ENCODE measurements around the gene NELFCD. TPM values are rescaled to one million over a fixed set of nuclear protein-coding genes. Genes with fewer than 3 reads are reported as not detected.

The NELFCD gene
- total RNA-seq, 4 donors from 2014 or later, result 96.6 to 129 (median 113) TPM

GRCh38 chr20:58990651-58991445 is 9.8 kb downstream of the NELFCD start:
- no peak for DNase-seq
- intact Hi-C loops (cut with DNase I), result no loop called here
- WGBS, 2 donors, result 94% methylated on average over 13 to 14 of the region's 14 CpGs
- H3K27ac ChIP-seq, result peak overlapping the region; percentile 45 to 87 (median 46)
- H3K27me3 ChIP-seq, result no peaks in the 10 kb centered on the region
- peaks cover 73 to 77% of the 10 kb centered on the region in 2 donors for H3K36me3 ChIP-seq
- H3K4me1 ChIP-seq, result peaks cover 40 to 48% of the 10 kb centered on the region in 2 donors
- no peaks in the 10 kb centered on the region for H3K9me3 ChIP-seq
- H3K4me3 ChIP-seq (replicated peaks in 1 of 3), result no peak overlapping the region
- TF ChIP-seq CTCF (IDR thresholded peaks at IDR 0.05), result no peak
- no peak for TF ChIP-seq POLR2A (IDR thresholded peaks at IDR 0.05)

DNA sequence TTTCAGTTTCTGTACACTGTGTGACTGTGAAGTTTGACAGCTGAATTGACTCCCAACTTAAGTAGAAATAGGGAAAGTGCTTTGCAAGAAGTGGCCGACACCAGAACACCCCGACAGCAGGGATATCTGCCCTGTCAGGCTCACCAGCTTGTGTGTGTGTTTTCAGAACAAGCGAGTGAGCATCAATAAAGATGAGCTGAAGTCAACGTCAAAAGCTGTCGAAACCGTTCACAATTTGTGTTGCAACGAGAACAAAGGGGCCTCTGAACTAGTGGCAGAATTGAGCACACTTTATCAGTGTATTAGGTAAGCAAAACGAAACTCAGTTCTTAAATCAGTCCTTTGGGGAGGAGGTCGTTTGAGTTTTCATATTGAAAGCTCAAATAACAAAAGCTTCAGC is 10.7 kb downstream of the NELFCD start:
- intact Hi-C loops (cut with DNase I), result no loop called here
- Histone ChIP-seq H3K36me3 (peaks cover 78 to 82% of the 10 kb centered on the region in 2 donors), H3K27ac (peak overlapping the region in 2 of 3 donors; percentile 26 to 87), H3K9me3 (no peaks in the 10 kb centered on the region), H3K4me1 (peaks cover 38 to 49% of the 10 kb centered on the region in 2 donors), H3K27me3 (no peaks in the 10 kb centered on the region), H3K4me3 (replicated peaks in 1 of 3) (no peak overlapping the region)
- WGBS, 2 donors, result 91 to 92% methylated on average over 9 of the region's 9 CpGs
- no peak for TF ChIP-seq POLR2A (IDR thresholded peaks at IDR 0.05)
- TF ChIP-seq CTCF (IDR thresholded peaks at IDR 0.05), result no peak
- DNase-seq, result no peak

DNA sequence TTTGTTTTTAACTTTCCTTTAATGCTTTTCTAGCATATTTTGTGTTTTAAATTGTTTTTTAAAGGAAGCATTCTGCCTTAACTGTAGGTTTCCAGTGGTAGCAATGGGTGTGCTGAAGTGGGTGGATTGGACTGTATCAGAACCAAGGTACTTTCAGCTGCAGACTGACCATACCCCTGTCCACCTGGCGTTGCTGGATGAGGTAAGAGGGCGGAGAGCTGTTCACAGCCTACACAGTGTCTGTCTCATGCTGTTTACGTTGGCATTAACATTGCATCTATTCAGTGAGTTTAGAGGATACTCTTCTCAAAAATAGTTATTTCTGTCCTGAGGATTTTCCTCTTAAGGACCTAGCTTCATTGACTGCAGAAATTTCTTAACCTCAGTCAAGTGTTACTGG is 11.9 kb downstream of the NELFCD start:
- Histone ChIP-seq H3K27ac (peak overlapping the region; percentile 30 to 64 (median 34)), H3K36me3 (peaks cover 80 to 82% of the 10 kb centered on the region in 2 donors), H3K9me3 (no peaks in the 10 kb centered on the region), H3K27me3 (no peaks in the 10 kb centered on the region), H3K4me3 (replicated peaks in 1 of 3) (no peak overlapping the region), H3K4me1 (peaks cover 30 to 38% of the 10 kb centered on the region in 2 donors)
- 73 to 85% methylated on average over 3 of the region's 3 CpGs for WGBS, 2 donors
- intact Hi-C loops (cut with DNase I), result no loop called here
- no peak for TF ChIP-seq POLR2A (IDR thresholded peaks at IDR 0.05)
- no peak for TF ChIP-seq CTCF (IDR thresholded peaks at IDR 0.05)
- DNase-seq, result peak in 1 of 2 donors; percentile 27

DNA sequence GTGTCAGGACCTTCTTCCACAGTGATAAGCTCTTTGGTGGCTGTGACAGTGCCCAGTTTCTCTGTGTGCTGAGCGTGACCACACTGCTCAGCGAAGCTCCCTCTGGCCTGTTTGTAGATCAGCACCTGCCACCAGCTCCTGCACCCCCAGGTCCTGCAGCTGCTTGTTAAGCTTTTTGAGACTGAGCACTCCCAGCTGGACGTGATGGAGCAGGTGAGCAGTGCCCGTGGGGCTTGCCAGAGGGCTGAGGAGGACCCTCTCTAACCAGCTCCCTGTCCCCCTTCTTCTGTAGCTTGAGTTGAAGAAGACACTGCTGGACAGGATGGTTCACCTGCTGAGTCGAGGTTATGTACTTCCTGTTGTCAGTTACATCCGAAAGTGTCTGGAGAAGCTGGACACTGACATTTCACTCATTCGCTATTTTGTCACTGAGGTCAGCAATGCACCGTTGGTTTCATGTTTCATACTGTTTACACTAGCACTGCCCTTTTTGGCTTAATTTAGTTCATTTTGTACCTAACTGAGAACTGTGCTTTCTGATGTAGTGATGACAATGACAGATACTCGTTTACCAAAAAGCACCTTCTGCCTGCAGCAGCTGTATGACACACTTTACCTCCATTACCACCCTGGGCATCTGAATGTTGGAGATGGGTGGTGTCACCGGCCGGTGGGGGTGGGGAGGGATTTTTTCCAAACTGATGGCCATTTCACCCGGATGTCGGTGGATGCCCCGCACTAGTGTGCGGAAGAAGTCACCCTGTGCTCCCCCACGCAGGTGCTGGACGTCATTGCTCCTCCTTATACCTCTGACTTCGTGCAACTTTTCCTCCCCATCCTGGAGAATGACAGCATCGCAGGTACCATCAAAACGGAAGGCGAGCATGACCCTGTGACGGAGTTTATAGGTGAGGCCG is 12.5 kb downstream of the NELFCD start:
- WGBS, 2 donors, result 85 to 89% methylated on average over 23 of the region's 23 CpGs
- Histone ChIP-seq H3K9me3 (no peaks in the 10 kb centered on the region), H3K27ac (peak overlapping the region in 2 of 3 donors; percentile 34 to 64), H3K4me3 (replicated peaks in 1 of 3) (no peak overlapping the region), H3K36me3 (peaks cover 76 to 79% of the 10 kb centered on the region in 2 donors), H3K27me3 (no peaks in the 10 kb centered on the region), H3K4me1 (peaks cover 23 to 31% of the 10 kb centered on the region in 2 donors)
- peak in 1 of 2 donors; percentile 22 for DNase-seq
- intact Hi-C loops (cut with DNase I), result no loop called here
- no peak for TF ChIP-seq CTCF (IDR thresholded peaks at IDR 0.05)
- no peak for TF ChIP-seq POLR2A (IDR thresholded peaks at IDR 0.05)

Measured in thyroid gland (tissue), 4 donors.